GM23248 (cell line): ENCODE results near the gene ALDH8A1. TPM values are rescaled to one million over a fixed set of nuclear protein-coding genes. Genes with fewer than 3 reads are reported as not detected.

Source experiments
- DNase-seq: peaks from one replicate; pipeline ENCODE4 v3.0.0-alpha.2; 2015
- H2AFZ ChIP-seq: fragments of 200-600 bp; sonication (generic); 2 replicates; pipeline ENCODE4 v1.6.1; 2016; ENCODE audit warnings: antibody characterized with exemption
- H3F3A ChIP-seq: fragments of 200-600 bp; sonication (generic); 2 replicates; pipeline ENCODE4 v1.6.1; 2016; ENCODE audit warnings: mild to moderate bottlenecking, antibody characterized with exemption, mixed run types; ENCODE audit not compliant: insufficient read depth
- H3K27ac ChIP-seq: fragments of 200-600 bp; sonication (generic); 2 replicates; pipeline ENCODE4 v1.5.1; 2016; ENCODE audit warnings: mild to moderate bottlenecking
- H3K27me3 ChIP-seq: fragments of 200-600 bp; sonication (generic); replicated peaks from 2 replicates; pipeline ENCODE4 v1.6.1; 2016; ENCODE audit warnings: mild to moderate bottlenecking; ENCODE audit not compliant: insufficient read depth
- H3K36me3 ChIP-seq: fragments of 200-600 bp; sonication (generic); 2 replicates; pipeline ENCODE4 v1.6.1; 2016; ENCODE audit warnings: low read depth, mild to moderate bottlenecking
- H3K4me1 ChIP-seq: fragments of 200-600 bp; sonication (generic); 2 replicates; pipeline ENCODE4 v1.6.1; 2016; ENCODE audit warnings: mild to moderate bottlenecking; ENCODE audit not compliant: insufficient read depth
- H3K4me2 ChIP-seq: fragments of 200-600 bp; sonication (generic); one replicate; pipeline ENCODE4 v1.6.1; 2016; ENCODE audit warnings: mild to moderate bottlenecking; ENCODE audit not compliant: unreplicated experiment
- H3K4me3 ChIP-seq: fragments of 200-600 bp; sonication (generic); 2 replicates; pipeline ENCODE4 v1.5.1; 2016; ENCODE audit warnings: mild to moderate bottlenecking
- H3K79me2 ChIP-seq: fragments of 200-600 bp; sonication (generic); 2 replicates; pipeline ENCODE4 v1.6.1; 2016; ENCODE audit warnings: mild to moderate bottlenecking; ENCODE audit not compliant: insufficient read depth
- H3K9ac ChIP-seq: fragments of 200-600 bp; sonication (generic); 2 replicates; pipeline ENCODE4 v1.6.1; 2016; ENCODE audit warnings: mild to moderate bottlenecking
- H3K9me2 ChIP-seq: fragments of 200-600 bp; sonication (generic); 2 replicates; pipeline ENCODE4 v1.6.1; 2016; ENCODE audit warnings: mixed run types, mild to moderate bottlenecking, moderate library complexity; ENCODE audit not compliant: insufficient read depth
- H3K9me3 ChIP-seq: fragments of 200-600 bp; sonication (generic); one replicate; pipeline ENCODE4 v1.6.1; 2017; ENCODE audit warnings: low read depth
- H4K20me1 ChIP-seq: fragments of 200-600 bp; sonication (generic); 2 replicates; pipeline ENCODE4 v1.6.0; 2016; ENCODE audit not compliant: insufficient read depth
- EZH2 ChIP-seq: fragments of 200-600 bp; sonication (generic); IDR thresholded peaks from 2 replicates; pipeline ENCODE4 v1.6.1; 2018; ENCODE audit warnings: antibody characterized with exemption, mild to moderate bottlenecking; ENCODE audit not compliant: insufficient read depth, poor library complexity, severe bottlenecking
- EZH2phosphoT487 ChIP-seq: fragments of 200-600 bp; sonication (generic); IDR thresholded peaks from 2 replicates; pipeline ENCODE4 v1.6.1; 2018; ENCODE audit warnings: antibody characterized with exemption, moderate library complexity, mild to moderate bottlenecking, low read depth; ENCODE audit not compliant: insufficient read depth
- WGBS, 2 experiments: methylation state at CpG; one replicate each; pipeline ENCODE4 v1.1.6; 2015 to 2017; ENCODE audit warnings: low lambda C conversion rate in 2 of 2, low coverage in 1 of 2; ENCODE audit errors: missing lambda C conversion rate in 2 of 2; 5-methylcytosine and 5-hydroxymethylcytosine counted together
- in situ Hi-C: fragments of 300-500 bp; cut with MboI; formaldehyde crosslinking; loops from 2 replicates; pipeline ENCODE4 v1.15.0; 2020
- polyA plus RNA-seq: library from polyadenylated mRNA; unstranded; fragments of >200 nt; fragmentation: Nextera tagmentation; extraction: Ambion mirVana; gene quantifications from 2 replicates; pipeline ENCODE4 v1.2.1, GENCODE V29; 2016
- total RNA-seq: library from RNA; depleted of rRNA; stranded (reverse); fragments of >200 nt; shearing (Covaris generic); gene quantifications from 2 replicates; pipeline ENCODE4 v1.2.3, GENCODE V29; 2014

Gene ALDH8A1
- total and polyA plus RNA-seq, 2 experiments from 2014 or later: not detected

DNA sequence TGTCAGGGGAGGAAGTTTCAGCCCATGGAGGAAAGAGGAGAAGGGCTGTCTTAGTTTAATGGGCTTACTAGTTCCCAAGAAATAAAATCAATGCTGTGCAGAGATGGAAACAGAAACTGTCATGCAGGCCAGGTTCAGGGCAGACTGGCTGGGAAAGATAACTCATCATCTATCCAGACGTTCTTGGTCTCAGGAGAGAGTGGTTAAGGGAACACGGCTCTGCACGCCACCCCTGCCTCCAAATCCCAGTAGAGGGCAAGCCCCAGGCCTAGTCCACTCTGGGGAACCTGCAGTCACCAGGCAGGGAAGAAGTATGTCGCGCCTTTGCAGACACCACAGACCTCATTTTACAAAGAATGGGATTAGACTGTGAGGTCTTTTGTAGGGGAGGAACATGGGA is 12.5 kb downstream of the ALDH8A1 start:
- Histone ChIP-seq H3F3A (peaks cover 3% of the 10 kb centered on the region; the same call in 1 of the 2 replicates), H3K79me2 (no peaks in the 10 kb centered on the region), H3K9me2 (no peaks in the 10 kb centered on the region), H3K27ac (no peak overlapping the region), H2AFZ (no peak overlapping the region), H3K9me3 (no peaks in the 10 kb centered on the region), H3K4me1 (peaks cover 14% of the 10 kb centered on the region), H3K4me2 (peak overlapping the region; percentile 34), H3K36me3 (no peaks in the 10 kb centered on the region), H3K9ac (no peak overlapping the region), H4K20me1 (no peaks in the 10 kb centered on the region), H3K4me3 (no peak overlapping the region), H3K27me3 (no peaks in the 10 kb centered on the region)
- in situ Hi-C loops: loop anchor here (10.0 kb wide), 1 partner anchor 113 kb away; no protein-coding TSS in a partner anchor
- WGBS, 2 experiments: 81 to 83% methylated on average over 5 of the region's 5 CpGs
- TF ChIP-seq EZH2 (no peak), EZH2phosphoT487 (no peak)
- peak; percentile 17 for DNase-seq

DNA sequence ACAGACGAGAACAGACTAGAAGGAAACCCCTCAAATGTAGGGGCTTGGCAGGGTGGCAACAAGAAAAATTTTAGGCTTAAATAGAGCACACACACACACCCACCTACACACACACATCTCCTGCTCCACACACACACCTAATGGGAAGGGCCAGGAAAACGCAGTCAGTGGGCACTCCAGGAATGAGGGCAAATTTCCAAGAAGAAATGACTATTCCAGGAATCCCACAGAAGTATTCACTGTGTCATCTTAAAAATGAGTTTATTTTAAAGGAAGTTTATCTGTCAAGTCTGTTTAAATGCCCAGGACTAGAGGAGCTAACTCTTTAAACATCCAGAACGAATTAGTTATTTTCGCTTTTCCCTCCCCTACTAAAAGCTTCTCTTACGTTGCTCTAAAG is 13.0 kb downstream of the ALDH8A1 start:
- Histone ChIP-seq H3K36me3 (no peaks in the 10 kb centered on the region), H2AFZ (no peak overlapping the region), H3K27ac (no peak overlapping the region), H3K4me1 (peaks cover 14% of the 10 kb centered on the region), H3K4me2 (peak overlapping the region; percentile 34), H3F3A (peaks cover 3% of the 10 kb centered on the region; the same call in 1 of the 2 replicates), H3K9me3 (no peaks in the 10 kb centered on the region), H3K9me2 (no peaks in the 10 kb centered on the region), H3K4me3 (peak overlapping the region; percentile 21; the same call in 1 of the 2 replicates), H3K9ac (no peak overlapping the region), H4K20me1 (no peaks in the 10 kb centered on the region), H3K27me3 (no peaks in the 10 kb centered on the region), H3K79me2 (no peaks in the 10 kb centered on the region)
- 52 to 54% methylated on average over 5 of the region's 5 CpGs for WGBS, 2 experiments
- TF ChIP-seq EZH2phosphoT487: no peak
- no peak for TF ChIP-seq EZH2
- in situ Hi-C loops: loop anchor here (10.0 kb wide), 1 partner anchor 112 kb away; no protein-coding TSS in a partner anchor
- peak; percentile 70 for DNase-seq

DNA sequence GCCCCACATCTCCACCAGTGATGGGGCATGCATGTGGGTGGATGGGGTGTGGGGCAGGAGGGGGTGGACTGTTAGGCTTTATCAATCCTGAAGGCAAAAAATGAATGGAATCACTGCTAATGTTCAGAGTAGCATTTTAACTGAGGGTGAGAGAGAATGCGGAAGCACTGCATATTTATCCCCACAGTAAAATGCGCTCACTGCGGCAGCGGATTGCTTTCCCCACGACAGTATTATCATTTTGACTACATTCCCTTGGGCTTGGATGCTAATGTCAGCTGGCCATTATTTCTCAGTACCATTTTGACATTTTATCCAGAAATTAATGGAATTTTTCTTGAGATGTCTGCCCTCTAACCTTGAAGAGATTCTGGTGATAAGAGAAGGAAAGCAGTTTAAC is 13.4 kb downstream of the ALDH8A1 start:
- no peak for DNase-seq
- Histone ChIP-seq H3K36me3 (no peaks in the 10 kb centered on the region), H3F3A (peaks cover 3% of the 10 kb centered on the region; the same call in 1 of the 2 replicates), H3K4me2 (peak overlapping the region; percentile 34), H3K9ac (no peak overlapping the region), H3K9me2 (no peaks in the 10 kb centered on the region), H3K4me1 (peaks cover 14% of the 10 kb centered on the region), H3K4me3 (no peak overlapping the region), H3K27me3 (no peaks in the 10 kb centered on the region), H3K79me2 (no peaks in the 10 kb centered on the region), H3K9me3 (no peaks in the 10 kb centered on the region), H2AFZ (no peak overlapping the region), H4K20me1 (no peaks in the 10 kb centered on the region), H3K27ac (no peak overlapping the region)
- TF ChIP-seq EZH2phosphoT487: no peak
- no peak for TF ChIP-seq EZH2
- in situ Hi-C loops: loop anchor here (10.0 kb wide), 1 partner anchor 112 kb away; no protein-coding TSS in a partner anchor
- WGBS, 2 experiments: 97 to 100% methylated on average over 5 of the region's 5 CpGs

DNA sequence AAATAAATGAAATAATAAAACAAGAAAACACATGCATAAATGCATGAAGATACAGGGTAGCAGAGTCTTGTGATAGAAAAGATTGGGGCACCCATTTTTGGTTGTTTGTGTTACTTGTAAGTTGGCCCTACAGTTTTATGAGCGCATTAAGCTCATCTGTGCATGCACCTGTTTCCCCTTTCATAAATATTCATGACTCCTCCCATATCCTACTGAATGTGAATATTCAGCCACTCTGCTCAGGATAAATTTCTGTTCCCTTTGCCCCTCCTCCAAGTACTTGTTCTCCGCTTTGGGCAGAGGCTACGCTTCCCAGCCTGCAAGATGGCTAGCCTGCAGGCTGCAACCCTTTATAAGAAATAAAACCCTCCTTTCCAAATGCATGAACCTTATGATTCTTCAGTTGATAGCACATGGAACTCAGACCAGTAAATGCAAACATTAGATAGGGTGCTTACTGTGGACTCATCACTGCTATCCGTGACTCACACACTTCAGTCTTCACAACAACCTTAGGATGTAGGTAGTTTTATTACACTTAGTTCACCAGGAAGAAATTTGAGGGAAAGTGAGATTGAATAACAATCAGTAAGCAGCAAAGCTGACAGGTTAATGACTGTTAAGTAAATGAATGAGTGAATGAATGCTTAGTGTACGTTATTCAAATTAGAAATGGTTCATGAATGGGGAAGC is 15.0 kb downstream of the ALDH8A1 start:
- no peak overlapping the region for H3K27ac ChIP-seq

More for the DNA sequence above, 15.0 kb downstream of the ALDH8A1 start:
- H2AFZ ChIP-seq: no peak overlapping the region
- H4K20me1 ChIP-seq: no peaks in the 10 kb centered on the region
- H3K9me3 ChIP-seq: no peaks in the 10 kb centered on the region
- H3K79me2 ChIP-seq: no peaks in the 10 kb centered on the region
- no peak overlapping the region for H3K9ac ChIP-seq
- in situ Hi-C loops: loop anchor here (10.0 kb wide), 1 partner anchor 110 kb away; no protein-coding TSS in a partner anchor
- no peak overlapping the region for H3K4me2 ChIP-seq
- WGBS, 2 experiments: 95 to 97% methylated on average over 5 of the region's 5 CpGs
- no peaks in the 10 kb centered on the region for H3K27me3 ChIP-seq
- no peak overlapping the region for H3K4me3 ChIP-seq
- TF ChIP-seq EZH2: no peak
- TF ChIP-seq EZH2phosphoT487: no peak
- H3K36me3 ChIP-seq: no peaks in the 10 kb centered on the region
- H3F3A ChIP-seq: peaks cover 3% of the 10 kb centered on the region; the same call in 1 of the 2 replicates
- H3K9me2 ChIP-seq: no peaks in the 10 kb centered on the region
- H3K4me1 ChIP-seq: peaks cover 14% of the 10 kb centered on the region
- DNase-seq: no peak
